DOHH2 (cell line): ENCODE data around the gene NFIA.

Source experiments
- CTCF ChIP-seq: fragments of 200-600 bp; sonication (generic); IDR thresholded peaks from one replicate; pipeline ENCODE4 v1.5.1; 2014; ENCODE audit warnings: antibody characterized with exemption, mild to moderate bottlenecking, low read depth, low read length; ENCODE audit not compliant: poor library complexity, severe bottlenecking
- EZH2phosphoT487 ChIP-seq: fragments of 200-600 bp; sonication (generic); IDR thresholded peaks from 2 replicates; pipeline ENCODE4 v1.6.1; 2017; ENCODE audit warnings: borderline replicate concordance, mild to moderate bottlenecking, antibody characterized with exemption, low read length, moderate library complexity, mixed read lengths

DNA sequence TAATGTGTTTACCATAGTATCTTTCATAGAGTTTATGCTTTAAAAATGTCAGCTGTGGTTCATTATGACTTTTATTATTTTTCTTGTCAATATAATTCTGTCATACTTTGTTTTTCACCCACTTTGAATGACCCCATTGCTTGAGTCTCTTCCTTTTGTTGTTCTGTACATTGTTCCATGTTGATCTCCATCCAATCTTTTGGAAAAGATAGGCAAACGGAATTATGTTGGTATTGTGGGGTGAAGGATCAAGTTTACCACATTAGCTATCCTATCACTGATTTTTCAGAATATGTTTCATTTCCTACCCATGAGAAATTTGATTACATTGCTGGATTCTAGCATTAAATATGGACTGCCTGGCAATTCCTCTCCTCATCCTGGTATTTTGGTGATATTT lies 196.6 kb downstream of the NFIA start:
- TF ChIP-seq CTCF (no peak), EZH2phosphoT487 (no peak)
